Gastrocnemius medialis (tissue), 4 donors: ENCODE results near the gene ANKRD13B.

Source experiments
- POLR2A ChIP-seq, 2 donors: fragments of 450-650 bp; IDR thresholded peaks; one replicate each; pipeline ENCODE4 v1.6.1; 2017; ENCODE audit warnings: antibody characterized with exemption in 2 of 2, mild to moderate bottlenecking in 2 of 2, moderate library complexity in 2 of 2
- TF ChIP-seq, protein P1 (sequence below), 5 experiments: fragments of 450-650 bp in 3 of 5; fragments of 200-600 bp in 2 of 5; sonication (generic) in 2 of 5; IDR thresholded peaks in 4 of 5; conservative IDR thresholded peaks in 1 of 5; 1 replicate in 4 of 5; 2 replicates in 1 of 5; pipeline ENCODE4 v1.5.1; 2016 to 2019; ENCODE audit warnings: antibody characterized with exemption in 5 of 5, mild to moderate bottlenecking in 3 of 5, moderate library complexity in 3 of 5

DNA sequence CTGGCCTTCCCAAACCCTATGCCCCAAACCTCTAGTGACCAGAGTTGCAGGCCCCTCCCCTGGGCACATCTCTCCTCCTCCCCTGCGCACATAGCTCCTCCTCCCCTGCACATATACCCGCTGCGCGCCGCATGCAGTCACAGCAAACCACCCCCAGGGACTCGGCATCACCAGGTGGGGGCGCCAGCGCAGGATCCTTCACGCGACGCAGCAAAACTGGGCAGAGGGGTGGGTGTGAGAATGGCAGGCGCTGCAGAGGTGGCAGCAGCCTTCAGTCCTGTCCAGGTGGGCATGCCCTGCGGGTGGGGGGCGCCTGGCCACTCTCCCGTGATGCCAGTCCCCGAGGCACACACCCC, 24.2 kb downstream of the ANKRD13B start:
- TF ChIP-seq, protein P1, sequence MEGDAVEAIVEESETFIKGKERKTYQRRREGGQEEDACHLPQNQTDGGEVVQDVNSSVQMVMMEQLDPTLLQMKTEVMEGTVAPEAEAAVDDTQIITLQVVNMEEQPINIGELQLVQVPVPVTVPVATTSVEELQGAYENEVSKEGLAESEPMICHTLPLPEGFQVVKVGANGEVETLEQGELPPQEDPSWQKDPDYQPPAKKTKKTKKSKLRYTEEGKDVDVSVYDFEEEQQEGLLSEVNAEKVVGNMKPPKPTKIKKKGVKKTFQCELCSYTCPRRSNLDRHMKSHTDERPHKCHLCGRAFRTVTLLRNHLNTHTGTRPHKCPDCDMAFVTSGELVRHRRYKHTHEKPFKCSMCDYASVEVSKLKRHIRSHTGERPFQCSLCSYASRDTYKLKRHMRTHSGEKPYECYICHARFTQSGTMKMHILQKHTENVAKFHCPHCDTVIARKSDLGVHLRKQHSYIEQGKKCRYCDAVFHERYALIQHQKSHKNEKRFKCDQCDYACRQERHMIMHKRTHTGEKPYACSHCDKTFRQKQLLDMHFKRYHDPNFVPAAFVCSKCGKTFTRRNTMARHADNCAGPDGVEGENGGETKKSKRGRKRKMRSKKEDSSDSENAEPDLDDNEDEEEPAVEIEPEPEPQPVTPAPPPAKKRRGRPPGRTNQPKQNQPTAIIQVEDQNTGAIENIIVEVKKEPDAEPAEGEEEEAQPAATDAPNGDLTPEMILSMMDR (IDR thresholded peaks at IDR 0.05 in 4 of 5, conservative IDR thresholded peaks at IDR 0.05 in 1 of 5), result peak; percentile 16 to 55 (median 50)
- no peak for TF ChIP-seq POLR2A (IDR thresholded peaks at IDR 0.05)
